Liver (tissue), 9 donors: ENCODE measurements around the gene PLCG2. TPM values are rescaled to one million over a fixed set of nuclear protein-coding genes. Genes with fewer than 3 reads are reported as not detected.

Experiments
- DNase-seq: peaks from one replicate; pipeline ENCODE4 v3.0.0-alpha.2; 2017; ENCODE audit warnings: low spot score
- H3K27ac ChIP-seq, 2 donors: one replicate each; pipeline ENCODE4 v1.7.0; 2013; ENCODE audit warnings: inconsistent platforms in 2 of 2, low read length in 2 of 2, control low read depth in 1 of 2, low read depth in 1 of 2, mild to moderate bottlenecking in 1 of 2
- H3K27me3 ChIP-seq, 4 donors: one replicate each; pipeline versions ENCODE4 v1.6.1 to v1.7.0; 2013; ENCODE audit warnings: low read length in 3 of 4, inconsistent platforms in 1 of 4, mild to moderate bottlenecking in 1 of 4, moderate library complexity in 1 of 4; ENCODE audit not compliant: control insufficient read depth in 4 of 4, insufficient read depth in 4 of 4
- H3K36me3 ChIP-seq, 4 donors: one replicate each; pipeline versions ENCODE4 v1.6.1 to v1.7.0; 2013; ENCODE audit warnings: low read length in 3 of 4, mild to moderate bottlenecking in 3 of 4, low read depth in 1 of 4, moderate library complexity in 1 of 4; ENCODE audit not compliant: control insufficient read depth in 4 of 4, insufficient read depth in 3 of 4
- H3K4me1 ChIP-seq, 4 donors: one replicate each; pipeline versions ENCODE4 v1.6.1 to v1.7.0; 2013; ENCODE audit warnings: low read length in 3 of 4, mild to moderate bottlenecking in 3 of 4, moderate library complexity in 1 of 4; ENCODE audit not compliant: control insufficient read depth in 4 of 4, insufficient read depth in 4 of 4
- H3K4me3 ChIP-seq, 3 donors: one replicate each; pipeline versions ENCODE4 v1.6.1 to v1.7.0; 2013; ENCODE audit warnings: low read length in 3 of 3, control low read depth in 1 of 3, low read depth in 1 of 3, mild to moderate bottlenecking in 1 of 3
- H3K9ac ChIP-seq, 2 donors: one replicate each; pipeline ENCODE4 v1.7.0; 2013; ENCODE audit warnings: low read length in 2 of 2, mild to moderate bottlenecking in 2 of 2, moderate library complexity in 2 of 2, control low read depth in 1 of 2, low read depth in 1 of 2
- H3K9me3 ChIP-seq, 4 donors: one replicate each; pipeline versions ENCODE4 v1.6.1 to v1.7.0; 2013; ENCODE audit warnings: low read length in 3 of 4; ENCODE audit not compliant: control insufficient read depth in 4 of 4
- EGR1 ChIP-seq, 2 donors: IDR thresholded peaks; 2 replicates each; pipeline ENCODE4 v1.6.1; 2016 to 2018; ENCODE audit warnings: antibody characterized with exemption in 2 of 2, low read depth in 2 of 2
- FOXA1 ChIP-seq: IDR thresholded peaks from 2 replicates; pipeline ENCODE4 v1.6.1; 2016; ENCODE audit warnings: antibody characterized with exemption
- FOXA2 ChIP-seq: IDR thresholded peaks from 2 replicates; pipeline ENCODE4 v1.6.1; 2016; ENCODE audit warnings: antibody characterized with exemption
- GABPA ChIP-seq, 2 donors: IDR thresholded peaks in 1 of 2; conservative IDR thresholded peaks in 1 of 2; 2 replicates each; pipeline ENCODE4 v1.6.1; 2016; ENCODE audit warnings: antibody characterized with exemption in 2 of 2, mild to moderate bottlenecking in 1 of 2, moderate library complexity in 1 of 2
- HNF4A ChIP-seq, 2 donors: conservative IDR thresholded peaks; 2 replicates each; pipeline ENCODE4 v1.6.1; 2016; ENCODE audit warnings: antibody characterized with exemption in 2 of 2, mild to moderate bottlenecking in 2 of 2
- HNF4G ChIP-seq: IDR thresholded peaks from 2 replicates; pipeline ENCODE4 v1.6.1; 2016; ENCODE audit warnings: antibody characterized with exemption
- JUND ChIP-seq, 2 donors: IDR thresholded peaks; 2 replicates each; pipeline ENCODE4 v1.6.1; 2016; ENCODE audit warnings: antibody characterized with exemption in 2 of 2
- NR2F2 ChIP-seq: IDR thresholded peaks from 2 replicates; pipeline ENCODE4 v1.6.1; 2016; ENCODE audit warnings: antibody characterized with exemption
- RAD21 ChIP-seq, 2 donors: IDR thresholded peaks; 2 replicates each; pipeline ENCODE4 v1.6.1; 2016; ENCODE audit warnings: antibody characterized with exemption in 2 of 2, mild to moderate bottlenecking in 2 of 2
- RXRA ChIP-seq, 2 donors: IDR thresholded peaks; 2 replicates each; pipeline ENCODE4 v1.6.1; 2017 to 2018; ENCODE audit warnings: antibody characterized with exemption in 2 of 2, mild to moderate bottlenecking in 1 of 2
- SP1 ChIP-seq: IDR thresholded peaks from 2 replicates; pipeline ENCODE4 v1.6.1; 2018; ENCODE audit warnings: antibody characterized with exemption, mild to moderate bottlenecking
- TAF1 ChIP-seq: conservative IDR thresholded peaks from 2 replicates; pipeline ENCODE4 v1.6.1; 2016; ENCODE audit warnings: antibody characterized with exemption, mild to moderate bottlenecking
- YY1 ChIP-seq: IDR thresholded peaks from 2 replicates; pipeline ENCODE4 v1.6.1; 2016; ENCODE audit warnings: antibody characterized with exemption, mild to moderate bottlenecking
- WGBS: extraction: QIAGEN DNeasy Blood & Tissue Kit; methylation state at CpG from one replicate; pipeline ENCODE4 v1.1.7; 2013; 5-methylcytosine and 5-hydroxymethylcytosine counted together
- polyA plus RNA-seq, 2 donors: library from polyadenylated mRNA; stranded (reverse) in 1 of 2; unstranded in 1 of 2; fragments of 200-250 nt in 1 of 2; fragments of >200 nt in 1 of 2; fragmentation: Nextera tagmentation in 1 of 2; extraction: Ambion mirVana in 1 of 2; gene quantifications; one replicate each; pipeline versions ENCODE4 v1.2.1 to v1.2.3, GENCODE V29; 2013 to 2015
- total RNA-seq, 2 donors: library from RNA; depleted of rRNA; stranded (reverse); fragments of >200 nt; gene quantifications; one replicate each; pipeline ENCODE4 v1.2.3, GENCODE V29; 2014
- TF ChIP-seq, protein P1 (sequence below): IDR thresholded peaks from 2 replicates; pipeline ENCODE4 v1.6.1; 2016; ENCODE audit warnings: antibody characterized with exemption
- TF ChIP-seq, protein P2 (sequence below): IDR thresholded peaks from 2 replicates; pipeline ENCODE4 v1.6.1; 2016; ENCODE audit warnings: antibody characterized with exemption
- TF ChIP-seq, protein P3 (sequence below): IDR thresholded peaks from 2 replicates; pipeline ENCODE4 v1.6.1; 2016; ENCODE audit warnings: antibody characterized with exemption
- TF ChIP-seq, protein P4 (sequence below): IDR thresholded peaks from 2 replicates; pipeline ENCODE4 v1.6.1; 2016; ENCODE audit warnings: antibody characterized with exemption, mild to moderate bottlenecking
- TF ChIP-seq, protein P5 (sequence below): fragments of 150-350 bp; IDR thresholded peaks from 2 replicates; pipeline ENCODE4 v1.5.1; 2017; ENCODE audit warnings: improper control_type of control experiment, low read depth, low read length; ENCODE audit not compliant: missing input control
- donor health status: healthy.
- donor health status: healthy.
- donor health status: healthy.
- donor health status: healthy.
- donor health status: healthy.

Gene PLCG2
- total and polyA plus RNA-seq, 4 donors, result 7.1 to 21.6 (median 15.8) TPM

DNA sequence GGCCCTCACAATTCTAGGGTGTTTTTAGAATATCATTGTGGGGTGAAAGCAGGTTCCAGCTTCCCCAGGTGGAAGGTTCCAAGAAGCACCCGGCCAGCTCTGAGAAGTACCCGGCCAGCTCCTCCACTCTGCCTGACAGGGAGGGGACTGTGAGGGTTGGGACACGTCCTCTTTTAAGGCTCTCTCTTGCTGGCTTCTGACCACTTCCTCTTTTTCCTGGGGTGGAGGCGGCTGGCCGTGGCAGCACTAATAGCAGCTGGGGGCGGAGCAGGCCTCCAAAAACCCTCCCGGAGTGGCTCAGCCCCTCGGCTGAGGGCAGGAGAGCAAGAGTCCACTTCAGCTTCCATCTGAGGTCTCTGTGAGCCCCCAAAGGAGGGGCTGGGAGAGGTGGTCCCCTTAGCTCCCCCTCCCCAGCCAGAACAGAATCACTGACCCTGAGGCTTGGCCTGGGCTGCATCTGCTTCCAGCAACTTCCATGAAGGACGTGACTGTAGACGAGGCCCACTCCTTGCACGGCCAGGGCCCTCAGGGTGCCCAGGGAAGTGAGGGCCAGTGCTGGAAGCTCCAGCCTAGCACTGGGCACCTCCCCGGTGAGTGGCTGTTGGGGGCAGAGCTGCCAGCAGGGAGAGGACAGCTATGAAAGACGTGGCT lies 26.7 kb upstream of the PLCG2 start:
- 65% methylated on average over 13 of the region's 13 CpGs for WGBS
- peaks cover 0 to 4% (median 0%) of the 10 kb centered on the region in 4 donors for H3K4me1 ChIP-seq
- no peak overlapping the region for H3K4me3 ChIP-seq
- no peaks in the 10 kb centered on the region for H3K36me3 ChIP-seq
- DNase-seq, result no peak
- H3K9me3 ChIP-seq, result no peaks in the 10 kb centered on the region
- peak overlapping the region in 1 of 2 donors; percentile 67 for H3K9ac ChIP-seq
- H3K27ac ChIP-seq, result peak overlapping the region; percentile 19 to 56
- H3K27me3 ChIP-seq, result no peaks in the 10 kb centered on the region
- TF ChIP-seq RXRA (IDR thresholded peaks at IDR 0.05), result no peak
- peak in 1 of 2 donors; percentile 8 for TF ChIP-seq RAD21 (IDR thresholded peaks at IDR 0.05)

DNA sequence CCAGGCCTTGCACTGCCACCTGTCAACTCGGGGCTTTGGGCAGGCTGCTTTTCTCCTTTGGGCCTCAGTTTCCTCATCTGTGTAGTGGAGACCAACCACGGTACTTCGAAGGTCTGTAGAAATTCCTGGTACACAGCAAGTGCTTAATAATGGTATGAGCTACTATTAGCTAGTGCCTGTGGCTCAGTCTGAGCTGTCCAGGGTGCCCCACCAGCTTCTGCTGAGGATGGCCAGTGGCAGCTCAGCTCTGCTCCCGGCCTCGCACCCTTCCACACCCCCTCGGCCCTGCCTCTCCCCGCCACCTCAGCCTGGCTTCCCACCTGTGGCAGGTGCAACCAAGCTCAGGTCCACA lies 26.2 kb upstream of the PLCG2 start:
- no peak overlapping the region for H3K4me3 ChIP-seq
- TF ChIP-seq RAD21 (IDR thresholded peaks at IDR 0.05) (no peak), FOXA2 (no peak), GABPA (IDR thresholded peaks at IDR 0.05 in 1 of 2, conservative IDR thresholded peaks at IDR 0.05 in 1 of 2) (no peak), SP1 (no peak), NR2F2 (no peak), RXRA (IDR thresholded peaks at IDR 0.05) (no peak), HNF4G (no peak), JUND (IDR thresholded peaks at IDR 0.05) (no peak), EGR1 (IDR thresholded peaks at IDR 0.05; ENCODE audit: low read depth in 2 of 2) (no peak), FOXA1 (no peak), YY1 (no peak), HNF4A (conservative IDR thresholded peaks at IDR 0.05) (no peak), TAF1 (no peak)
- TF ChIP-seq, protein P1, sequence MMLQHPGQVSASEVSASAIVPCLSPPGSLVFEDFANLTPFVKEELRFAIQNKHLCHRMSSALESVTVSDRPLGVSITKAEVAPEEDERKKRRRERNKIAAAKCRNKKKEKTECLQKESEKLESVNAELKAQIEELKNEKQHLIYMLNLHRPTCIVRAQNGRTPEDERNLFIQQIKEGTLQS, result no peak
- TF ChIP-seq, protein P2, sequence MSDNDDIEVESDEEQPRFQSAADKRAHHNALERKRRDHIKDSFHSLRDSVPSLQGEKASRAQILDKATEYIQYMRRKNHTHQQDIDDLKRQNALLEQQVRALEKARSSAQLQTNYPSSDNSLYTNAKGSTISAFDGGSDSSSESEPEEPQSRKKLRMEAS, result no peak
- TF ChIP-seq, protein P3, sequence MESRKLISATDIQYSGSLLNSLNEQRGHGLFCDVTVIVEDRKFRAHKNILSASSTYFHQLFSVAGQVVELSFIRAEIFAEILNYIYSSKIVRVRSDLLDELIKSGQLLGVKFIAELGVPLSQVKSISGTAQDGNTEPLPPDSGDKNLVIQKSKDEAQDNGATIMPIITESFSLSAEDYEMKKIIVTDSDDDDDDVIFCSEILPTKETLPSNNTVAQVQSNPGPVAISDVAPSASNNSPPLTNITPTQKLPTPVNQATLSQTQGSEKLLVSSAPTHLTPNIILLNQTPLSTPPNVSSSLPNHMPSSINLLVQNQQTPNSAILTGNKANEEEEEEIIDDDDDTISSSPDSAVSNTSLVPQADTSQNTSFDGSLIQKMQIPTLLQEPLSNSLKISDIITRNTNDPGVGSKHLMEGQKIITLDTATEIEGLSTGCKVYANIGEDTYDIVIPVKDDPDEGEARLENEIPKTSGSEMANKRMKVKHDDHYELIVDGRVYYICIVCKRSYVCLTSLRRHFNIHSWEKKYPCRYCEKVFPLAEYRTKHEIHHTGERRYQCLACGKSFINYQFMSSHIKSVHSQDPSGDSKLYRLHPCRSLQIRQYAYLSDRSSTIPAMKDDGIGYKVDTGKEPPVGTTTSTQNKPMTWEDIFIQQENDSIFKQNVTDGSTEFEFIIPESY, result no peak
- TF ChIP-seq, protein P4, sequence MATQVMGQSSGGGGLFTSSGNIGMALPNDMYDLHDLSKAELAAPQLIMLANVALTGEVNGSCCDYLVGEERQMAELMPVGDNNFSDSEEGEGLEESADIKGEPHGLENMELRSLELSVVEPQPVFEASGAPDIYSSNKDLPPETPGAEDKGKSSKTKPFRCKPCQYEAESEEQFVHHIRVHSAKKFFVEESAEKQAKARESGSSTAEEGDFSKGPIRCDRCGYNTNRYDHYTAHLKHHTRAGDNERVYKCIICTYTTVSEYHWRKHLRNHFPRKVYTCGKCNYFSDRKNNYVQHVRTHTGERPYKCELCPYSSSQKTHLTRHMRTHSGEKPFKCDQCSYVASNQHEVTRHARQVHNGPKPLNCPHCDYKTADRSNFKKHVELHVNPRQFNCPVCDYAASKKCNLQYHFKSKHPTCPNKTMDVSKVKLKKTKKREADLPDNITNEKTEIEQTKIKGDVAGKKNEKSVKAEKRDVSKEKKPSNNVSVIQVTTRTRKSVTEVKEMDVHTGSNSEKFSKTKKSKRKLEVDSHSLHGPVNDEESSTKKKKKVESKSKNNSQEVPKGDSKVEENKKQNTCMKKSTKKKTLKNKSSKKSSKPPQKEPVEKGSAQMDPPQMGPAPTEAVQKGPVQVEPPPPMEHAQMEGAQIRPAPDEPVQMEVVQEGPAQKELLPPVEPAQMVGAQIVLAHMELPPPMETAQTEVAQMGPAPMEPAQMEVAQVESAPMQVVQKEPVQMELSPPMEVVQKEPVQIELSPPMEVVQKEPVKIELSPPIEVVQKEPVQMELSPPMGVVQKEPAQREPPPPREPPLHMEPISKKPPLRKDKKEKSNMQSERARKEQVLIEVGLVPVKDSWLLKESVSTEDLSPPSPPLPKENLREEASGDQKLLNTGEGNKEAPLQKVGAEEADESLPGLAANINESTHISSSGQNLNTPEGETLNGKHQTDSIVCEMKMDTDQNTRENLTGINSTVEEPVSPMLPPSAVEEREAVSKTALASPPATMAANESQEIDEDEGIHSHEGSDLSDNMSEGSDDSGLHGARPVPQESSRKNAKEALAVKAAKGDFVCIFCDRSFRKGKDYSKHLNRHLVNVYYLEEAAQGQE, result no peak
- TF ChIP-seq, protein P5, sequence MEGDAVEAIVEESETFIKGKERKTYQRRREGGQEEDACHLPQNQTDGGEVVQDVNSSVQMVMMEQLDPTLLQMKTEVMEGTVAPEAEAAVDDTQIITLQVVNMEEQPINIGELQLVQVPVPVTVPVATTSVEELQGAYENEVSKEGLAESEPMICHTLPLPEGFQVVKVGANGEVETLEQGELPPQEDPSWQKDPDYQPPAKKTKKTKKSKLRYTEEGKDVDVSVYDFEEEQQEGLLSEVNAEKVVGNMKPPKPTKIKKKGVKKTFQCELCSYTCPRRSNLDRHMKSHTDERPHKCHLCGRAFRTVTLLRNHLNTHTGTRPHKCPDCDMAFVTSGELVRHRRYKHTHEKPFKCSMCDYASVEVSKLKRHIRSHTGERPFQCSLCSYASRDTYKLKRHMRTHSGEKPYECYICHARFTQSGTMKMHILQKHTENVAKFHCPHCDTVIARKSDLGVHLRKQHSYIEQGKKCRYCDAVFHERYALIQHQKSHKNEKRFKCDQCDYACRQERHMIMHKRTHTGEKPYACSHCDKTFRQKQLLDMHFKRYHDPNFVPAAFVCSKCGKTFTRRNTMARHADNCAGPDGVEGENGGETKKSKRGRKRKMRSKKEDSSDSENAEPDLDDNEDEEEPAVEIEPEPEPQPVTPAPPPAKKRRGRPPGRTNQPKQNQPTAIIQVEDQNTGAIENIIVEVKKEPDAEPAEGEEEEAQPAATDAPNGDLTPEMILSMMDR, result no peak
- H3K4me1 ChIP-seq, result peaks cover 0 to 4% (median 0%) of the 10 kb centered on the region in 4 donors
- no peaks in the 10 kb centered on the region for H3K9me3 ChIP-seq
- WGBS, result 93% methylated on average over 7 of the region's 7 CpGs
- H3K27me3 ChIP-seq, result no peaks in the 10 kb centered on the region
- no peaks in the 10 kb centered on the region for H3K36me3 ChIP-seq
- peak overlapping the region in 1 of 2 donors; percentile 56 for H3K27ac ChIP-seq
- H3K9ac ChIP-seq, result peak overlapping the region in 1 of 2 donors; percentile 67
- DNase-seq, result no peak
